T-cell (primary cell): ENCODE results near the gene EID3. TPM values are rescaled to one million over a fixed set of nuclear protein-coding genes. Genes with fewer than 3 reads are reported as not detected.

Source experiments
- ATAC-seq, 4 experiments: fragments of 200-7000 bp in 3 of 4; fragments of 150-1000 bp in 1 of 4; cut with Tn5 transposase; replicated peaks in 1 of 4; 1 replicate in 3 of 4; 2 replicates in 1 of 4; pipeline ENCODE4 v1.10.0; 2021; ENCODE audit warnings: moderate library complexity in 3 of 4, mild to moderate bottlenecking in 2 of 4, moderate number of reproducible peaks in 1 of 4
- CTCF ChIA-PET, 2 donors: fragments of 300-600 bp; sonication (Branson Sonifier 250); formaldehyde crosslinking; loops; one replicate each; lab custom pipeline; 2022; ENCODE audit warnings: antibody characterized with exemption in 2 of 2; lab: Charles Lee
- POLR2A ChIA-PET, 2 donors: fragments of 300-600 bp; sonication (Branson Sonifier 250); formaldehyde crosslinking; loops; one replicate each; lab custom pipeline; 2022; ENCODE audit warnings: antibody characterized with exemption in 2 of 2; lab: Charles Lee
- DNase-seq, 35 experiments: peaks; one replicate each; pipeline versions ENCODE4 v3.0.0 to v3.0.0-alpha.2; 2013 to 2023
- H3K27ac ChIP-seq: one replicate; pipeline ENCODE4 v1.5.1; 2013; ENCODE audit warnings: low read length
- H3K27me3 ChIP-seq, 2 experiments: replicated peaks in 1 of 2; 1 replicate in 1 of 2; 2 replicates in 1 of 2; pipeline versions ENCODE4 v1.6.1 to v1.7.0; 2013; ENCODE audit warnings: low read length in 1 of 2, mixed read lengths in 1 of 2; ENCODE audit not compliant: control insufficient read depth in 2 of 2, insufficient read depth in 2 of 2; ENCODE audit errors: extremely low read depth in 1 of 2
- H3K36me3 ChIP-seq, 2 donors: 1 replicate in 1 of 2; 2 replicates in 1 of 2; pipeline versions ENCODE4 v1.6.1 to v1.7.0; 2013; ENCODE audit warnings: low read length in 1 of 2; ENCODE audit not compliant: control insufficient read depth in 2 of 2, insufficient read depth in 1 of 2; ENCODE audit errors: extremely low read depth in 1 of 2
- H3K4me1 ChIP-seq, 2 experiments: 1 replicate in 1 of 2; 2 replicates in 1 of 2; pipeline versions ENCODE4 v1.6.1 to v1.7.0; 2013; ENCODE audit warnings: low read length in 2 of 2, mixed read lengths in 1 of 2; ENCODE audit not compliant: insufficient read depth in 2 of 2, control insufficient read depth in 1 of 2; ENCODE audit errors: extremely low read depth in 1 of 2
- H3K4me3 ChIP-seq, 2 donors: 1 replicate in 1 of 2; 2 replicates in 1 of 2; pipeline versions ENCODE4 v1.5.1 to v1.7.0; 2013; ENCODE audit warnings: mild to moderate bottlenecking in 2 of 2, low read length in 1 of 2, moderate library complexity in 1 of 2; ENCODE audit not compliant: control insufficient read depth in 1 of 2; ENCODE audit errors: extremely low read depth in 1 of 2
- H3K9me3 ChIP-seq: 2 replicates; pipeline ENCODE4 v1.7.0; 2013
- H3K27ac Mint-ChIP-seq, 2 donors: one replicate each; pipeline ENCODE4 v1.8.0; 2020 to 2021; ENCODE audit warnings: mild to moderate bottlenecking in 2 of 2, mixed read lengths in 2 of 2
- H3K27me3 Mint-ChIP-seq, 2 donors: one replicate each; pipeline ENCODE4 v1.8.0; 2021 to 2022; ENCODE audit warnings: mixed read lengths in 2 of 2
- H3K36me3 Mint-ChIP-seq: one replicate; pipeline ENCODE4 v1.8.0; 2021; ENCODE audit warnings: mixed read lengths
- H3K4me1 Mint-ChIP-seq, 3 donors: one replicate each; pipeline ENCODE4 v1.8.0; 2020 to 2022; ENCODE audit warnings: mixed read lengths in 3 of 3, mild to moderate bottlenecking in 1 of 3
- H3K4me3 Mint-ChIP-seq, 3 donors: one replicate each; pipeline ENCODE4 v1.8.0; 2020 to 2022; ENCODE audit warnings: mild to moderate bottlenecking in 3 of 3, mixed read lengths in 3 of 3, moderate library complexity in 3 of 3
- H3K9me3 Mint-ChIP-seq, 3 donors: one replicate each; pipeline ENCODE4 v1.8.0; 2020 to 2022; ENCODE audit warnings: mixed read lengths in 3 of 3
- WGBS: methylation state at CpG from one replicate; pipeline ENCODE4 v1.1.5; 2013; ENCODE audit warnings: missing lambda C conversion rate; ENCODE audit not compliant: insufficient coverage; 5-methylcytosine and 5-hydroxymethylcytosine counted together
- total RNA-seq, 35 experiments: library from RNA in 6 of 35; stranded (reverse) in 6 of 35; fragments of 120-200 nt in 1 of 35; gene quantifications; one replicate each; pipeline versions ENCODE4 v1.2.1 to v1.2.4 and lab custom pipeline; 2013 to 2026

Gene EID3
- total RNA-seq, 5 donors from 2014 or later (not counting 1 experiment from before 2014, with no cell fraction given): 5.6 to 13.0 (median 6.0) TPM

DNA sequence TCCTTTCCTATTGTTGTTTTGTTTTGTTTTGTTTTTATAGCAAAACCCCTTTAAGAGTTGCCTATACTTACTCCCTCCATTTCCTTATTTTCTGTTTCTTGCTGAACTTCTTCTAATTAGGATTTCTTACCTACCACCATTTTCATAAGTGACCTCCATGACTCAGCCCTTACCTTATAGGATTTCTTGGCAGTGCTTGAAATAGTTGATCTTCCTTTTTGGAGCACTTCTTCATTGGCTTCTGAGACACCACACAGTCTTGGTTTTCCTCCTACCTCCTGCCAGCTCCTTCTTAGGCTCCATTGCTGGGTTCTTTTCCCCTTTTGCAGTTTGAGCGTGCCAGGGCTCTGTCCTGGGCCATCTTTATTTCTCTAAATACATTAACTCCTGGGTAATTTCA lies 23.4 kb upstream of the EID3 start:
- CTCF ChIA-PET: interaction anchor here in 1 of 2 donors (0.7 kb wide), 1 partner anchor 433 kb away, joined by 6 read pairs; no protein-coding TSS in a partner anchor
- Mint-ChIP-seq H3K27me3 (peaks cover 0 to 4% of the 10 kb centered on the region in 2 donors), H3K4me3 (no peak overlapping the region), H3K27ac (no peak overlapping the region), H3K9me3 (no peaks in the 10 kb centered on the region), H3K4me1 (peaks cover 8 to 9% (median 9%) of the 10 kb centered on the region in 3 donors), H3K36me3 (no peaks in the 10 kb centered on the region)
- no peaks in the 10 kb centered on the region for H3K9me3 ChIP-seq
- POLR2A ChIA-PET: interaction anchor here (0.6 kb wide), 2 partner anchors 11 to 90 kb away, joined by 3 to 6 read pairs; no protein-coding TSS in a partner anchor
- no peaks in the 10 kb centered on the region for H3K36me3 ChIP-seq
- no peak overlapping the region for H3K27ac ChIP-seq
- no CpG with 5 or more reads among the region's 1 CpG for WGBS
- H3K4me1 ChIP-seq: no peaks in the 10 kb centered on the region
- no peaks in the 10 kb centered on the region for H3K27me3 ChIP-seq
- no peak overlapping the region for H3K4me3 ChIP-seq
- no peak for ATAC-seq
- no peak for DNase-seq

DNA sequence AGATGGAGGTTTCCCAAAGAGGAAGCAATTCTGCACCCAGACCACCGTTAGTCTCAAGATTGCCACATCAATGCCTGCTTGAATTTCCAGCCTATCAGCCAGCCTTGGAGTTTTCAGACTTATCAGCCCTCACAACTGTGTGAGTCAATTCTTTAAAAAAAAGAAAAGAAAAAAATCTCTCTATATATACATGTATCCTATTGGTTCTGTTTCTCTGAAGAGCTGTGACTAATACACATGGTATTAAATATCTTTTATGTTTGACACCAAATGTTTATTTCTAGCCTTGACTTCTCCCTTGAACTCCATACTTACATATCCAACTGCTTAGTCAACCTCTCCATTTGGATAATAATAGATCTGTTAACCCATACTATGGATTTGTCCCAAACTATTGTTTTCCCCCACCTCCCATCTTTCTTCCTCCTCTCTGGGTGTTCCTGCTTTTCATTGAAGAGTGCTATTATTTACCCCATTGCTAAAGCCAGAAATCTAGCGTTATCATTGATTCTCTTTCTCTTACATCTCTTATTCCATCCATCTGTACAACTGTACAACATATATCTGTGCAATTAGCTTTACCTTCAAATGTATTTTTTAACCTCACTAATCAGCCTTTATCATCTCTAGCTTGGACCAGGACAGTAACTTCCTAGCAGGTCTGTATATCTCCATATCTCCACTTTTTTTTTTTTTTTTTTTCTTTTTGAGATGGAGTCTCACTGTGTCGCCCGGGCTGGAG lies 22.7 kb upstream of the EID3 start:
- ATAC-seq: no peak
- H3K9me3 ChIP-seq: no peaks in the 10 kb centered on the region
- no peak overlapping the region for H3K27ac Mint-ChIP-seq
- ChIA-PET POLR2A (interaction anchor here in 1 of 2 donors (0.6 kb wide), 1 partner anchor 57 kb away, joined by 6 read pairs; no protein-coding TSS in a partner anchor), CTCF (interaction anchor here in 1 of 2 donors (0.6 kb wide), 1 partner anchor 218 kb away, joined by 4 read pairs; no protein-coding TSS in a partner anchor)
- WGBS: 100% methylated on average over 1 of the region's 4 CpGs
- no peak for DNase-seq
- H3K4me1 ChIP-seq: peaks cover 0 to under 1% of the 10 kb centered on the region in 2 experiments
- no peak overlapping the region for H3K4me3 Mint-ChIP-seq
- no peaks in the 10 kb centered on the region for H3K36me3 ChIP-seq
- no peaks in the 10 kb centered on the region for H3K36me3 Mint-ChIP-seq
- peaks cover 0 to 4% of the 10 kb centered on the region in 2 donors for H3K27me3 Mint-ChIP-seq
- H3K27me3 ChIP-seq: no peaks in the 10 kb centered on the region
- H3K27ac ChIP-seq: no peak overlapping the region
- no peak overlapping the region for H3K4me3 ChIP-seq
- H3K9me3 Mint-ChIP-seq: no peaks in the 10 kb centered on the region
- peaks cover 8 to 10% (median 10%) of the 10 kb centered on the region in 3 donors for H3K4me1 Mint-ChIP-seq

DNA sequence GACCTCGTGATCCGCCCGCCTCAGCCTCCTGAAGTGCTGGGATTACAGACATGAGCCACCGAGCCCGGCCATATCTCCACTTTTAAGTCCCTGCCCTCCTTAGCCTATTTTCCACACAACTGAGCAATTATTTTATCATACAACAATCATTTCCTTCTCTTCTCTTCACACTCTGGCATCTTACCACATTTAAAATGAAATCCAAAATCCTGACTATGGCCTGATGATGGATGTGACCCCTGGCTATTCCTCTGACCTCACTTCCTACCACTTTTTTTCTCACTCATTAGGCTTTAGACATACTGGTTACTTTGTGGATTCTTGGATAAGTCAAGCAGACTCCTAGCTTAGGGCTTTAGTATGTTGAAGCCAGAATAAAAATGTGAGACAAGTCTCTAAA lies 21.9 kb upstream of the EID3 start:
- no peak for ATAC-seq

DNA sequence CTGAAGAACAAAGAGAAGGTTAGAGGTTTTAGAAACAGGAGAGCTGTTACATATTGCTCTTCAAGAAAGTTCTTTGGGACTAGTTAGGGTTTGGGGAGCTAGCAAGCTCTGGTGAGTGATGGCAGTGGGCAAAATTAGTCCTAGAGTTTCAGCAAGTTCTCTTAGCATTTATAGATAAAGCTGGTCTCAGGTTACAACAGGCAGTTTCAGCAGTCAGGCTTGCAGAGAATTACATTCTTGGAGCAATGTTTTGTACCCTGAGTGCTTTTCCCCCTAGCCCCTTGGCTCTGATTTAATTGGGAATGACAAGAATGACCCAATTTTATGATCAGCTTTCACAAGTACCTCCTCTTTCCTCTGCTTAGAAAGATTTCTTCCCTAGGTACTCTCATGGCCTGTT lies 21.4 kb upstream of the EID3 start:
- no peak overlapping the region for H3K27ac Mint-ChIP-seq
- Histone ChIP-seq H3K4me1 (peaks cover 2 to 9% of the 10 kb centered on the region in 2 experiments), H3K27ac (no peak overlapping the region), H3K27me3 (no peaks in the 10 kb centered on the region), H3K9me3 (no peaks in the 10 kb centered on the region), H3K4me3 (no peak overlapping the region), H3K36me3 (no peaks in the 10 kb centered on the region)
- ATAC-seq (no peak), DNase-seq (no peak)
- ChIA-PET CTCF (interaction anchor here in 1 of 2 donors (0.5 kb wide), 1 partner anchor 65 kb away, joined by 3 read pairs; no protein-coding TSS in a partner anchor), POLR2A (no interaction called here)
- H3K4me1 Mint-ChIP-seq: peaks cover 13 to 16% (median 14%) of the 10 kb centered on the region in 3 donors
- no peak overlapping the region for H3K4me3 Mint-ChIP-seq
- no peaks in the 10 kb centered on the region for H3K9me3 Mint-ChIP-seq
- no peaks in the 10 kb centered on the region for H3K36me3 Mint-ChIP-seq
- peaks cover 0 to 4% of the 10 kb centered on the region in 2 donors for H3K27me3 Mint-ChIP-seq

More for the DNA sequence above, 21.9 kb upstream of the EID3 start:
- Histone ChIP-seq H3K4me1 (peaks cover 2 to 8% of the 10 kb centered on the region in 2 experiments), H3K27ac (no peak overlapping the region), H3K36me3 (no peaks in the 10 kb centered on the region), H3K9me3 (no peaks in the 10 kb centered on the region), H3K27me3 (no peaks in the 10 kb centered on the region), H3K4me3 (no peak overlapping the region)
- Mint-ChIP-seq H3K36me3 (no peaks in the 10 kb centered on the region), H3K9me3 (no peaks in the 10 kb centered on the region), H3K27me3 (peaks cover 0 to 4% of the 10 kb centered on the region in 2 donors), H3K27ac (no peak overlapping the region), H3K4me1 (peaks cover 9 to 11% (median 10%) of the 10 kb centered on the region in 3 donors), H3K4me3 (no peak overlapping the region)
- ChIA-PET POLR2A (no interaction called here), CTCF (interaction anchor here in 1 of 2 donors (0.5 kb wide), 1 partner anchor 65 kb away, joined by 3 read pairs; no protein-coding TSS in a partner anchor)
- DNase-seq: no peak
- 84% methylated on average over 4 of the region's 5 CpGs for WGBS

DNA sequence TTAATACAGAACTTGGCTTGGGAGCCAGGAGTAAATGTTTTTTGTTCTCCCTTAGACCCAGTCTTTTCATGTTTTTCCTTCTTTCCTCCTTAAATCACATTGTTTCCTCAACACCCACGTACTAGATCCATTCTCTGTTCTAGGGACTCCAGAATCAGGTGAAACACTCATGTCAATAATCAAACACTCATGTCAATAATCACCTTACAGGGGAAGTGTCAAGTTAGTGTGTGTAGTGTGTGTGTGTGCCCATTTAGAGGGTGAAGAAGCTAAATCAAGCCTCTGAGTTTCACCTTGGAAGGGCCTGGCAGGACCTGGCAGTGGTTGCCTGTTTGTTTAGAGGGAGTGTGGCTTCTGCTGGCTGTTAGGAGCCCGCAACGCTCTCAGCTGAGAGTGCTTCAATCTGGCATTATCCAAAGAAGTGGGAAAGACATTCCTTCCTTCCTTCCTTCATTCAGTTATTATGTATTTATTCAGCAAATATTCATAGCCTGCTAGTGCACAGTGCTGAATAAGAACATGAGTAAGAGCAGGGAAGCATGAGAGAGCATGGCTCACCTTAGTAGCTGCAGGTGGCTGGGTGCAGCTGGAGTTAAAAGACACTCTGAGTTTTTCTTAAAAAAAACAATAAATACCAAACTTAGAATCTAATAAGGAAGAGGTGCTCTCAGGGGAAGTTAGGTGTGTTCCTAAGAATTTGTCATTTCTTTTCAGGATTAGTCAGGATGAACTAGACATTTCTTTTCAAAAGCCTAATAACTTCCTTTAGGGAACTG lies 17.6 kb upstream of the EID3 start:
- Histone ChIP-seq H3K4me1 (peaks cover 18 to 30% of the 10 kb centered on the region in 2 experiments), H3K36me3 (no peaks in the 10 kb centered on the region), H3K27ac (peak overlapping the region; percentile 83), H3K27me3 (no peaks in the 10 kb centered on the region), H3K4me3 (no peak overlapping the region), H3K9me3 (no peaks in the 10 kb centered on the region)
- DNase-seq (no peak), ATAC-seq (no peak)
- no CpG with 5 or more reads among the region's 3 CpGs for WGBS
- Mint-ChIP-seq H3K27me3 (peaks cover 0 to 3% of the 10 kb centered on the region in 2 donors), H3K4me3 (peak overlapping the region; percentile 25 to 100 (median 100)), H3K4me1 (peaks cover 35 to 43% (median 38%) of the 10 kb centered on the region in 3 donors), H3K27ac (peak overlapping the region; percentile 99), H3K36me3 (no peaks in the 10 kb centered on the region), H3K9me3 (no peaks in the 10 kb centered on the region)
- ChIA-PET CTCF (interaction anchor here in 1 of 2 donors (0.5 to 4.1 kb wide), 3 partner anchors 17 to 71 kb away, joined by 3 to 62 read pairs (median 8); partner anchors contain the start of gene EID3), POLR2A (interaction anchor here in 1 of 2 donors (0.5 to 5.5 kb wide), 3 partner anchors 17 to 148 kb away, joined by 5 to 52 read pairs (median 5); partner anchors contain the start of genes EID3 and NFYB)
